Body of pancreas (tissue), 4 donors: Measurements from ENCODE around the gene C2CD4D. TPM values are rescaled to one million over a fixed set of nuclear protein-coding genes. Genes with fewer than 3 reads are reported as not detected.

ENCODE experiments used
- ATAC-seq: fragments of 150-250 bp; one replicate; pipeline ENCODE4 v1.9.1; 2016
- DNase-seq, 4 donors: peaks; one replicate each; pipeline ENCODE4 v3.0.0-alpha.2; 2019
- H3K27ac ChIP-seq, 4 donors: fragments of 200-600 bp; sonication (generic); 1 replicate in 3 of 4; 2 replicates in 1 of 4; pipeline versions ENCODE4 v1.5.1 to v1.6.1; 2016 to 2019; ENCODE audit warnings: mild to moderate bottlenecking in 1 of 4, mixed read lengths in 1 of 4, moderate library complexity in 1 of 4
- H3K27me3 ChIP-seq, 2 donors: fragments of 200-600 bp; sonication (generic); one replicate each; pipeline ENCODE4 v1.6.0; 2016; ENCODE audit warnings: mild to moderate bottlenecking in 1 of 2
- H3K36me3 ChIP-seq, 2 donors: fragments of 200-600 bp; sonication (generic); replicated peaks in 1 of 2; 2 replicates each; pipeline ENCODE4 v1.5.1; 2016; ENCODE audit warnings: low read depth in 2 of 2; ENCODE audit not compliant: insufficient read depth in 1 of 2
- H3K4me1 ChIP-seq: fragments of 200-600 bp; sonication (generic); one replicate; pipeline ENCODE4 v1.6.0; 2016
- H3K4me3 ChIP-seq, 2 donors: fragments of 200-600 bp; sonication (generic); 1 replicate in 1 of 2; 2 replicates in 1 of 2; pipeline ENCODE4 v1.5.1; 2016 to 2019
- H3K9me3 ChIP-seq, 3 donors: fragments of 200-600 bp; sonication (generic); 1 replicate in 2 of 3; 2 replicates in 1 of 3; pipeline ENCODE4 v1.5.1; 2016
- POLR2A ChIP-seq, 3 donors: fragments of 450-650 bp; IDR thresholded peaks; one replicate each; pipeline ENCODE4 v1.6.1; 2016; ENCODE audit warnings: antibody characterized with exemption in 3 of 3, mild to moderate bottlenecking in 2 of 3
- WGBS, 2 donors: methylation state at CpG; one replicate each; pipeline ENCODE4 v1.1.5; 2017; 5-methylcytosine and 5-hydroxymethylcytosine counted together
- intact Hi-C: fragments of 100-400 bp; cut with DNase I; formaldehyde crosslinking; loops from one replicate; pipeline ENCODE4 v1.15.1; 2023
- total RNA-seq, 2 donors: library from RNA; depleted of rRNA; stranded (reverse); fragments of >200 nt; gene quantifications; one replicate each; pipeline ENCODE4 v1.1.0, GENCODE V29; 2016
- TF ChIP-seq, protein P1 (sequence below), 7 experiments: fragments of 450-650 bp in 4 of 7; fragments of 200-600 bp in 3 of 7; sonication (generic) in 3 of 7; IDR thresholded peaks; one replicate each; pipeline ENCODE4 v1.5.1; 2016 to 2019; ENCODE audit warnings: antibody characterized with exemption in 7 of 7

Gene C2CD4D
- total RNA-seq, 2 donors from 2014 or later: 0.26 to 2.6 TPM

DNA sequence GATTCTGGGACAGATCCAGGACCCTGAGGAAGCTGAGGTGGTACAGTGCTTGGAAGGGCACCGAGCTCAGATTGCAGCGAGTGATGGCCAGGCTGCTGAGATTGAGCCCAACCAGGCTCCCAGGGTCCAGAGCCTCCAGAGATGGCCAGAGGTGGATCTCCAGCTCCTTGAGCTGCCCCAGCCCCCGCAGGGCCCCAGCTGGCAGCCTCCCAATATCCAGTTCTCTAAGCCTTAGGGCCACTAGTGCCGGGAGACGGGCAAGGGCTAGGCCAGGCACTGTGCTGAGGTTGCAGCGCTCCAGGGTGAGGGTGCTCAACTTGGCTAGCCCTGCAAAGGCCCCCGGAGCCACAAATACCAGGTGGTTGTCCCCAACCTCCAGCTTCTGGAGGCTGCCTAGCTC is 37.8 kb downstream of the C2CD4D start:
- no peak for ATAC-seq
- H3K27ac ChIP-seq: no peak overlapping the region
- intact Hi-C loops: no loop called here
- H3K36me3 ChIP-seq: no peaks in the 10 kb centered on the region
- 88 to 90% methylated on average over 2 to 7 of the region's 7 CpGs for WGBS, 2 donors
- DNase-seq: no peak
- TF ChIP-seq, protein P1, sequence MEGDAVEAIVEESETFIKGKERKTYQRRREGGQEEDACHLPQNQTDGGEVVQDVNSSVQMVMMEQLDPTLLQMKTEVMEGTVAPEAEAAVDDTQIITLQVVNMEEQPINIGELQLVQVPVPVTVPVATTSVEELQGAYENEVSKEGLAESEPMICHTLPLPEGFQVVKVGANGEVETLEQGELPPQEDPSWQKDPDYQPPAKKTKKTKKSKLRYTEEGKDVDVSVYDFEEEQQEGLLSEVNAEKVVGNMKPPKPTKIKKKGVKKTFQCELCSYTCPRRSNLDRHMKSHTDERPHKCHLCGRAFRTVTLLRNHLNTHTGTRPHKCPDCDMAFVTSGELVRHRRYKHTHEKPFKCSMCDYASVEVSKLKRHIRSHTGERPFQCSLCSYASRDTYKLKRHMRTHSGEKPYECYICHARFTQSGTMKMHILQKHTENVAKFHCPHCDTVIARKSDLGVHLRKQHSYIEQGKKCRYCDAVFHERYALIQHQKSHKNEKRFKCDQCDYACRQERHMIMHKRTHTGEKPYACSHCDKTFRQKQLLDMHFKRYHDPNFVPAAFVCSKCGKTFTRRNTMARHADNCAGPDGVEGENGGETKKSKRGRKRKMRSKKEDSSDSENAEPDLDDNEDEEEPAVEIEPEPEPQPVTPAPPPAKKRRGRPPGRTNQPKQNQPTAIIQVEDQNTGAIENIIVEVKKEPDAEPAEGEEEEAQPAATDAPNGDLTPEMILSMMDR (IDR thresholded peaks at IDR 0.05): no peak
- H3K4me3 ChIP-seq: no peak overlapping the region
- no peaks in the 10 kb centered on the region for H3K4me1 ChIP-seq
- H3K27me3 ChIP-seq: no peaks in the 10 kb centered on the region
- no peaks in the 10 kb centered on the region for H3K9me3 ChIP-seq

DNA sequence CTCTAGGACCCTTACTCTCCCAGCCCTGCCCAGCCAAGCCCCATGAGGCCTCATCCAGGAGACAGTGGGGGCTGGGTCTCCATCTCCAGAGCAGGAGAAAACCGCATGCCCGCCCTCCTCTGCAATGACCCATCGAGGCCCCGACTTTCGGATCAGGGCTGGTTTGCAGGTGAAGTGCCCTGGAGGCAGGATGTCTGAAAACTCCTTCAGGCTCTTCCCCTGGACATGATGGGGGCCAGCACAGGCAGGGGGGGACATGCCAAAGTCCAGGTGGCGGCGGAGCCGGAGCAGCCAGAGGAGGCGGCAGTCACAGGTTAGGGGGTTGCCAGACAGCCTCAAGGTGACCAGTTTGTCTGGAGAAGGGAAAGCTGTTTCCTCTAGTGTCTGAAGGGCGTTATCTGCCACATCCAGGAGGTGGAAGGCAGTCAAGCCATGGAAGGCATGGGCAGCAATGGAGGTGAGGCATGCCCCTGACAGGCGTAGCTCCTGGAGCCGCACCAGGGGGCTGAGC is 38.3 kb downstream of the C2CD4D start:
- H3K27ac ChIP-seq: no peak overlapping the region
- WGBS, 2 donors: 91 to 93% methylated on average over 5 to 12 of the region's 12 CpGs
- H3K4me3 ChIP-seq: no peak overlapping the region
- intact Hi-C loops: no loop called here
- H3K27me3 ChIP-seq: no peaks in the 10 kb centered on the region
- H3K36me3 ChIP-seq: no peaks in the 10 kb centered on the region
- ATAC-seq (no peak), DNase-seq (no peak)
- H3K9me3 ChIP-seq: no peaks in the 10 kb centered on the region
- no peaks in the 10 kb centered on the region for H3K4me1 ChIP-seq
- TF ChIP-seq, protein P1 (IDR thresholded peaks at IDR 0.05): no peak
- no peak for TF ChIP-seq POLR2A (IDR thresholded peaks at IDR 0.05)

DNA sequence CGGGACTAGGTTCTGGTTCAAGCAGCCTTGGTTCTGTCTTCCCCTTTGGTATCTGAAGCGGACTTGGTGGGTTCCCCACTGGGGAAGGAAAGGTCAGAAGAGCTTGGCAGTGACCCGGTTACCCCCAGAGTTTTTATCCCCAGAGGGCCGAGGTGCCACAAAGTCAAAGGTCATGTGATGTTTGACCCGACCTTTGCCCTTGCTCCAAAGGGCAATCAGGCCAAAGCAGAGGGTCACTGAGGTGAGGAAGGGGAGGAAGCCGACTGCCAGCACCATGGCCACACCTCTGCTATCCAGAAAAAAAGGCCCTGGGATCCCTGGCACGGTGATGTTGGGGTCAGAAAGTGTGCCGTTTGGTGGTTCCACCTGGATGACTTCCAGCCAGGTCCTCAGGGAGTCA is 38.8 kb downstream of the C2CD4D start:
- Histone ChIP-seq H3K4me3 (no peak overlapping the region), H3K4me1 (no peaks in the 10 kb centered on the region), H3K27me3 (no peaks in the 10 kb centered on the region), H3K27ac (no peak overlapping the region), H3K36me3 (no peaks in the 10 kb centered on the region), H3K9me3 (no peaks in the 10 kb centered on the region)
- ATAC-seq (no peak), DNase-seq (no peak)
- WGBS, 2 donors: 61 to 76% methylated on average over 5 to 8 of the region's 8 CpGs
- intact Hi-C loops: no loop called here
- TF ChIP-seq, protein P1 (IDR thresholded peaks at IDR 0.05): no peak
- no peak for TF ChIP-seq POLR2A (IDR thresholded peaks at IDR 0.05)

DNA sequence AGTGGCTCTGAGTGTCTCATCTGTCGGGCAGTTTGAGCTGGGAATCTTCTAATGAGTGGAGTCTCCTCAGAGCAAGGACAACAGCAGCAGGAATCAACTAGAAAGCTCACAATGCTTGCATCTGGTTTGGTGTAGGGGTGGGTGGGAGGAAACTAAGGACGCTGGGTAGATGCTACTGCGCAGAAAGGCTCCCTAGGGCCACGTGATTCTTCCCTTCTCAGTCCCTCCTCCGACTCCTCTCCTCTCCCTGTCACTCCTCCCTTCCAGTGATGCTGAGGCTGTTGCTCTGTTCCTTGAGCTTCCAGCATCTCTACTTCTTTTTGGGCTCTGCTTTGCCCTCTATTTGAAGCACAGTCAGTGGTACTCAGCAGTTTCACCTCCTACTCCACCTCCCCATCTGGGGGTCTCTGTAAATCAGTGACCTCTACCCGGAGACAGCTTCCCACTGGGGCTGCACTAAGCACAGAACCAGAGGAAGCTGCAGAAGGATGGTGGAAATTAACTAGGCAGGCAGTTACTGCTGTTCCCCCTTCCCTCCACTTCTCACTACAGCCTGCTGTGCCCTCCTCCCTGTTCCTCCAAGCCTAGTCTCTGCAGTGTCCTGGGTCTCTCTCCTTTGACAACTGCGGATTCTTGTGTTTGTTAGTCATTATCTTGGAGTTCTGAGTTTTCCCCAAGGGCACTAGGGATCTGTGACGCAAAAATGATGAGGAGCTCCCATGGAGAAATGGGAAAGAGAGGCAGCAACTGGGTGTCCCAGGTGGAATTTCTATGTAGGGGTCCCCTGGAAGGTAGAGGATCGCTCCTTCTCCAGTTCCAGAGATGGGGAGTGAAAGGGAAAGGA is 40.2 kb downstream of the C2CD4D start:
- TF ChIP-seq POLR2A (IDR thresholded peaks at IDR 0.05): no peak
- TF ChIP-seq, protein P1 (IDR thresholded peaks at IDR 0.05): no peak
- intact Hi-C loops: no loop called here
- WGBS, 2 donors: 58 to 73% methylated on average over 9 of the region's 9 CpGs

DNA sequence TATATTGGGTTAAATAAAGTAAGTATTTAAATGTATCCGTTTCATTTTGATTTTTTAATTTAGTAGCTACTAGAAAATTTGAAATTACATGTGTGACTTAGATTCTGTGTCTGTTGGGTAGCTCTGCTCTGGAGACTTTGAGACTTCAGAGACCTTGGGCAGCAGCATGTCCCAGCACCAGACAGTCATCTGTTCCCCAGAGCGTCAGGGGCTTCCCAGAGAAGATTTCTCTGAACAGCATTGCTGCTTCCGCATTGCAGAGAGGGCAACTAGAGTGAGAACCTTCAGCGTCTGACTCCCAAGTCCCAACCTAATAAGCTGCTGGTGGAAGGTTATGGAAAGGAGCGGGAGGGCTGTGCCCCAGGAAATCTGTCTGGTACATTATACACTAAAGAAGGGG is 41.0 kb downstream of the C2CD4D start:
- H3K4me3 ChIP-seq: no peak overlapping the region
- ATAC-seq (no peak), DNase-seq (no peak)
- WGBS, 2 donors: 86 to 89% methylated on average over 5 of the region's 5 CpGs
- no peaks in the 10 kb centered on the region for H3K9me3 ChIP-seq
- no peak overlapping the region for H3K27ac ChIP-seq
- H3K27me3 ChIP-seq: no peaks in the 10 kb centered on the region
- H3K4me1 ChIP-seq: no peaks in the 10 kb centered on the region
- no peaks in the 10 kb centered on the region for H3K36me3 ChIP-seq
- intact Hi-C loops: no loop called here
- no peak for TF ChIP-seq POLR2A (IDR thresholded peaks at IDR 0.05)
- TF ChIP-seq, protein P1 (IDR thresholded peaks at IDR 0.05): no peak

More for the DNA sequence above, 40.2 kb downstream of the C2CD4D start:
- H3K36me3 ChIP-seq: no peaks in the 10 kb centered on the region
- no peaks in the 10 kb centered on the region for H3K4me1 ChIP-seq
- ATAC-seq (no peak), DNase-seq (no peak)
- no peaks in the 10 kb centered on the region for H3K9me3 ChIP-seq
- no peak overlapping the region for H3K4me3 ChIP-seq
- no peak overlapping the region for H3K27ac ChIP-seq
- H3K27me3 ChIP-seq: no peaks in the 10 kb centered on the region
